OCI-M1 (cell line): Measurements from ENCODE around the gene UNC5A.

Source experiments
- DNase-seq: peaks from one replicate; lab custom pipeline; 2025; lab: John Stamatoyannopoulos, UW

UNC5A gene

DNA sequence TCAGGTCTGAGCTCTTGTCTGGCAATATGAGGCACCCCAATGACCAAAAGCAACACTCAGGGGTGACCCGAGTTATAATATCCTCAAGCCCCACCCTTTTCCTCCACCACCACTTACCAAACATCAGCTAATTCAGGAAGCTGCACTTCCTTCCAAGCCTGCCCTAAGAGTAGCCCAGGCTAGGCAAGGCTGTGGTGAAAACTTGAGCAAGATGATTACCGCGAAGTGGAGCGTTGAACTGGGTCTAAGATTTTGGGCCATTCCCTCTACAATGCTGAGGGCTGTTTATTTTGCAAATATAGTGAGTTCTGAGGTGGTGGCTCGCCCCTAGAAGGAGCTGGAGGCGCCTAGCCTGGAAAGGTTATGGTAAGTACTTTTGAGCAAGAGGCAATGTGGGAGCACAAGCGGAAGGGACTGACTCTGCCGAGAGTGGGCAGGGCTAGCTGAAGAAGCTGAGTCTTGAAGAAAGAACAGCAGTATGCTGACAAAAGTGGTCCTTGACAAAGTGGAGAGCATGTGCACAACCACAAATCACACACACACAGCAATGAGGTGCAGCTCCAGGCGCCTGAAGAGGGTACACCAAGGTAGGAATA lies 89.0 kb downstream of the UNC5A start, which contains the start of gene HK3:
HK3 (minus strand) TSS at position 51 of the 596 bp plus-strand sequence. CDS start 3,187 bp downstream, outside the sequence.
- no peak for DNase-seq

DNA sequence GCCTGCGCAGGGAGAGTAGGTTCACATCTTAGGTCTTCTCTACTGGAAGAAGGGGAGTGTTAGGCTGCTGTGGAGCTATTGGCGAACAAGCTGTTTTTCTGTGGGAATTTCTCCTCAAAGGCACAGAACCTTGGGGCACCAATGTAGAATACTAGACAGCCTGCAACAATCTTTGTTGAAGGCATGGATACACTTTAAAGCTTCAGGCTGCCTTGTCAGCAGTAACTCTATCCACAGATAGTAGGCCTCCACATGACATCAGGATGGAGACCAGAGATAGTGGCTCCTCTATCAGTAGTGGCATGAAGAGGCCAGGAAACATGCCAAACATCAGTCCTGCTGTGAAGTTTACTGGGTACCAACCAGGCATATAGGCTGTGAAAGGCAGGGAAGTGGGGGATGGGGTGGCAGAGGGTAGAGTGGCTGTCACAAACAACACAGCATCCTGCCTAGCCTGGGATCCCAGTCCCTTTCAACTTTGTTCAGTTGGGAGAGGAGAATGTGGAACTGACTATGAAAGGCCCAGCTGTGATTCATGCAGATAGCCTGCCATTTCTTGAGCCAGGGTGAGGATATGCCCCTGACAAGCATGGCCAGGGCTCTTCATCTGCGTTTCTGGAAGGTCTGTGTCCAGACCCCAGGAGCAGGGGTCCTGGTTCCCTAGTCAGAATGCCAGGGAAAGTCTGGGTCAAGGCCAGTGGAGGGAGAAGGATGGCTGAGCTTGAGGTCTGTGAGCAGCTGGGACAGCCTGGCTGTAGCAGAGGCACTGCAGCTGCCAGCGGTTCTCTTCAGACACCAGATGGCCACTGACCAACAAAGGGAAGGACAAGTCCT lies 89.8 kb downstream of the UNC5A start:
- no peak for DNase-seq

DNA sequence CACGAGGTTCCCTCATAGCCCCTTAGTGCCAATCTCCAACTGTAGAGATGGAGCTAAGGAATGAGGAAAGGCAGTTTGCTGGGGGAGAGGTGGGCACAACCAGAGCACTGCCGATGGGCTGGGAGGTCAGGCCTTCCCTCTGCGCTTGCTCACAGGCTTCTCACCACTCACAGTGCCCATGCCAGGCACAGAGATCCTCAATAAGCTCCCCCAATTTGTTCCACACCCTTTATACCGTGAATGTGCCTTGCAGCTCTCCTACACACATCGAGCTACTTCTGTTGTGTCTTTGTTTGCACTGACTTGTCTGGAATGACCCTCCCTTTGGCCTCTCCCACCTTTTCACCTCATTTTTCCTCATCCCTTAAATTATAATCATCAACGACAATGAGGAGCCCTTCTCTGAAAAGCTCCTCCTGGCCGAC lies 90.4 kb downstream of the UNC5A start:
- no peak for DNase-seq

DNA sequence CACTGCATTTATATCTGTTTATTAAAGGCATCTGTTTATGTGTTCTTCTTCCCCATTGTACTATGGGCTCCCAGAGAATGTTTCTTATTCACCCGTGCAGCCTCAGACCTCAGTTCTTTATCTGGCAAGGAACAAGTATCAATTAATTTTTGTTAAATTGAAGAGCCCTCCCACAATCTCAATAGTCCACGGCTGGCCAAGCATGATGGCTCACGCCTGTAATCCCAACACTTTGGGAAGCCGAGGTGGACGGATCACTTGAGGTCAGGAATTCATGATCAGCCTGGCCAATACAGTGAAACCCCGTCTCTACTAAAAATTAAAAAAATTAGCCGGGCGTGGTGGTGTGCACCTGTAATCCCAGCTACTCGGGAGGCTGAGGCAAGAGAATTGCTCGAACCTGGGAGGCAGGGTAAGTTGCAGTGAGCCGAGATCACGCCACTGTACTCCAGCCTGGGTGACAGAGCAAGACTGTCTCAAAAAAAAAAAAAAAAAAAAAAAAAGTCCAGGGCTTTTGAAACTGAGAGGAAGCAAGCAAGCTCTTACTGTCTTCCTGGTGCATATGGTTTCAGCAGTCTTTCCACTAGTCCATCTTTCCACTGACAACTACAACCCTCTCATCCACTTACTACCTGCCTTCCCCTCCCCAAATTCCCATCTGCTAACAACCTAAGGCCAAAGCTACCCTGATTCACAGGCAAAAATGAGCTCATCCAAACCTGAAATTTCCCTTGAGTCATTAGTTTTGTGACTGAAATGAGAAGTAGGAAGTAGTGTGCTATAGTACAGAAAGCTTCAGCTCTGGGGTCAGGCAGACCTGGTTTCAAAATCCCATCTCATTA lies 91.1 kb downstream of the UNC5A start:
- no peak for DNase-seq

DNA sequence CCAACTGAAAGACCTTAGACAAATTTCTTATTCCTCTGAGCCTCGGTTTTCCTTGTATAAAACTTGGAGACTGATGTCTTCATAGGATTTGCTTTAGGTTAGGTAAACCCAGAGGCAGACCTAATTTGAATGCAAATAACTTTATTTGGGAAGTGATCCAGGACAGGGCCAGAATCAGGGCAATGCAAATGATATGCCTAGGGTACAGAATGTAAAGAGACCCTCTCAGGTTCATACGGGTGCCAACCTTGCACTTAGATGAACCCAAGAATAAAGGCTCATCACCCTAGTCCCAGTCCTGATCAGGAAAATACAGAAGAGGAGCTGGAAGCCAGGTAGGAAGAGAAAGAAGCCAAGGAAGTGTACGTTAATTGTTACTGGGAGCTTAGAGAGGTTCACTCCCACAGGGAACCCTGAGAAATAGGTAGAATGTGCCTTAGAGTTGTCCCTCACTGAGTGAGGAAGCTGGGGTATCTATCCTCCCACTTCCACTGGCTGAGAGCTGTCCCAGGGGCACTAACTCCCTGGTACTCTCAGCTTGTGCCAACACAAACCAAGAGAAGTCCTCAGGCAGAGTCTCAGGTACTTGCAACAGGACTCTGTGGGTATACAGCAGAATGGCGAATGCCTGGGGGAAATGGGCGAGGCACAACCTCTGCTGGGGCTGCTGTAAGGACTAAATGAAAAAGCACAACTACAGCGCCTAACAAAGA lies 91.9 kb downstream of the UNC5A start:
- no peak for DNase-seq

DNA sequence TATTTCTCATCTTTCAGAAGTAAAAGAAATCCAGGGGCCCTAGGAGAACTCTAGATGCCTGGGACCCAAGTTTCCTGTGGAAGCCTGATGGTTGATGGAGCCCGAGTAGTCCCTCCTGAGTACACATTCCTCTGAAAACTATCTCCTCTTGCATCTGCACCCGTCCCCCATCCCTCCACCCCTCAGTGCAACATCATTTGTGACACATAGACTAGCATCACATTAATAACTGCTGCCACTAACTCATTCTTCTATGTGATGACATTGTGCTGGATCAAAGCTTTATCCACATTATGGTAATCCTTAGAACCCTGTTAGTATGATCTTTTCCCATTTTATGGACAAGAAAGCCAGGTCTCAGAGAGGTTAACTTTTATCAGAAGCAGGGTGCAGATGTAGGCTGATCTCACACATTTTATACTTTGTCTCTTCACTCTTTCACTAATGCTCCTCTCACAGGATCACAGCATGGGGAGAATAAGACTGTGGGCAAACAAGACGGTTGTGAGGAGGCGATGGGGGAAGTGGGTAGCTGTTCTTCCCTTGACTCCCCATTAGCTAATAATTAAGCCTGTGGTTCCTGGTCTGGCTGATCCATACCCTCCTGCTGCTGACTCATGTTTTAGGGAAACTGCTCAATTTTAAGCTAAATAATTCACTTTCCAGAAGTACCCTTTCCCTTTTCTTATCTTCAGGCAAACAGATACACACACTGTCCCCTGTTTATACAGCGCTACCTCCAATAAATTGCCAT lies 92.7 kb downstream of the UNC5A start:
- no peak for DNase-seq

DNA sequence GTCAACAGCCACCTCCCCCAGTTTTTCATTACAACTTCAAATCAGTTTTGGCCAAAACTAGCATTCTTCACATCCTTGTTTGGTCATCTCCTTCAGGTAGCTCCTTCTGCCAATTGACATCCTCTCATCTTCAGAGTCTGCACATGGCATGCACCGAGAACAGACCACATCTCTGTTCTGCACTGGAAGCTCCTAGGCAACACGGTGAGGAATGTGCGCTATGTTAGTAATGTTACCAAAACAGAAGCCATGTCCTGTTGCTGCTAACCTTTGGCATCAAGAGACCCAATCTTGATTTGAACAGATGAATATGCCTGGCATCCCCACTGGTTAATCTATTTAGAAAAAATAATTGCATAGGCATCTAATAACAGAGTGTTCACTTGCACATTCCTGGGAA lies 93.9 kb downstream of the UNC5A start:
- no peak for DNase-seq

DNA sequence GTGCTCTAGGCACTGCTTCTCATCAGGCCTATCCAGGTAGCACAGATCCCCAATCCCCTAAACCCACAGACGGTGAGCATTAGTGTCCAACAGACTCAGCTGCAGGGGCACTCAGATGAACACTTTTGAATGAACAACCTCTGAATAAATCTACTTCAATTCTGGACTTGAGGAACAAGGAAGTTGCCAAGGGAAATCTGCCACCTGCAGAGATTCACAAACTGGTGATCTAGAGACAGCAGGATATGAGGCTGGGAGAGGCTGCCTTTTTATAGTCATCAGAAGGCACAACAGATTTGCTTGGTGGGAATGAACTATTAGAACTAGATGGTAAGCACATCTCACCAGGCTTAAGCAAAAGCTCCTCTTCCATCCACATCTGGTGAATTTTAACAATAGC lies 95.8 kb downstream of the UNC5A start:
- no peak for DNase-seq

DNA sequence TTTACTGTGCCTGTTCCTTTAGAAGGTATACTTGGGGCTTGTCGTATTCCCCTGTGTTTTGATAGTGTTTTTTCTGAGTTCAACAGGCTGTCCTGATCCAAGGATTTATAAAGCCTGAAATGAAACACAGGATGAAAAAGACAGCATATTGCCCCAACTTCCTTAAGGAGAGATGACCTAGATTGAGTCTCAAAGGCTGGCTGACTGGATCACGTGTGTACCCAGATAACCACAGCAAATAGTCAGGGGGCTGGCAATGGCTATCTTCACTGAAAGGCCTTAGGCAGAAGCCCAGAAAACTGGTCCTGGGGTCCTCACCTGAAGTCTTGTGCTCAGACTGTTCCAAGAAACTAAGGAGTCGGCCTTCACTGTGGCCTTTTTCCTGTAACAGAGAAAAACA lies 96.4 kb downstream of the UNC5A start:
- DNase-seq = no peak

DNA sequence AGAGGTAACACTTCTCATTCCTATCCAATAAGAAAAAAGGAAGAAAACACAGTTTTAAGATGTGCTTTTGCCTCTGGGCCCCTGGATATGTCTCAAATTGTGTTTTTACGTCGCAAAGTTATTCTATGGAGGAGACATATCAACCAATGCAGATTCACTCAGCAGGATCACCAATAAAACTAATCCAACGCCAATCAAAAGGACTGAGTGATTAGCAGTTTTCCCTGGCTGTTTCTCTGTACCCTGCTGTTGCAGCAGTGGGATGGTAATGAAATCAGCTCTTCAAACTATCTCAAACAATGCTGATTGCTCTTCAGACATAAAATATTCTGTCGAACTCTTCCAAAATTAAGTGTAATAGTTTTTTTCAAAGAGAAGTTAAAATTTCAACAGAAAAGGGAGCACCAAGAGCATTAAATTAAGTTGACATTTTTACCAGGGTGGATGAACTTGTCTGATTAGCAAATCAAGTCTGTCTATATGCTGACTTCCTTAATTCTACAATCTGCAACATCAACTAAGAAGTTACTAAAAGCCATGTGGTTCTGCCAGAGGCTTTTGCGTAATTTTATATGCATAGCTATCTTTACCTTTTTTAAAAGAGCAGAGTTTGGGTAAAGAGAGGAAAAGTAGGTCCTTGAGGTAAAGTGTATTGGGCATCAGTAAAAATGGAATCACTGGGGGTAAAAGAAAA lies 98.5 kb downstream of the UNC5A start:
- DNase-seq = no peak

DNA sequence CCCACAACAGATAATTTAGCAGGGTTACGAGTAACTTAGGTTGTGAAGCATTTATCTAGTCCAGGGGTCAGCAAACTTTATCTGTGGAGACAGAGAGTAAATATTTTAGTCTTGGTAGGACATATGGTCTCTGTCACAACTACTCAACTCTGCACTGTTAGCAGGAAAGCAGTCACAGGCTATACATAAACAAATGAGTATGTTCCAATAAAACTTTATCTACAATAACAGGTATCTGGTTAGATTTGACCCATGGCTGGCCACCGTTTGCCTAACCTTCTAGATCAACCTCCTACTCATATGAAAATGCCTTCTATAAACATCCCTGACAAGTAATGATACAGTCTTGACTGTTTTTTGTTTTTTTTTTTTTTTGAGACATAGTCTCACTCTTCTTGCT lies 101.8 kb downstream of the UNC5A start:
- no peak for DNase-seq

DNA sequence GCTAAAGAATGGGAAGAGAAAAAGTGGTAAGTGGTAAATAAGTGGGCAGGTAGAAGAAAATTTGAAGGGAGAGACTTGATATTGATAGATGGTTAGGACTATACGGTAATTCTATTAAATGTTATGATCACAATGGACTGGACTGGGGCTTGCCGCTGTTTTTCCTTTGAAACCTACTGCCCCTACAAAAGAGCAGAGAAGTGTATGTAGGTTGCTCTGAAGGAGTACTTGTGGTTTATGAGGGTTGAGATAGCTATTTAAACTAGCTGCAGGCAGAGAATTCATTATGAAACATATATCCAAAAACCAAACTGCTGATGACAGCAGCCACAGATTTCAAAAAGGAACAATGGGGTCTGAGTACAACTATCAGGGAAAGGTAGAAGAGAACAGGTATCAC lies 105.5 kb downstream of the UNC5A start:
- no peak for DNase-seq

DNA sequence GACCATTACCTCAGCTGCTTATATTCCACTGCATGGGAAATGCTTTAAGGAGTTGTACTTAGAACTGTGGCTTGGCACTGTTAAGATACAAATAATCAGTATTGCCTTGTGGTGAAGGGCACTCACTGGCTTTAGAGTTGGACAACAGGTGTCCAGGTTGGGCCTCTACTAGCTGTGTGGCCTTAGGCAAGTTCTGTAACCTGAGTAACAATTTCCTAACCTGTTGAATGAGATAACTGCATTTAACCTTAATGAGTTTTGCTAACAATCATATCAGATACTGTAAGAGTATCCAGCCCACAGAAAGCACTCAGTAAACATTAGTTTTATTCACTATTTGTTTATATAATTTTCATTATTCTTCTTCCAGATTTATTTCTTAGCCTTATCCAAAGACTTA lies 106.0 kb downstream of the UNC5A start:
- DNase-seq = no peak

DNA sequence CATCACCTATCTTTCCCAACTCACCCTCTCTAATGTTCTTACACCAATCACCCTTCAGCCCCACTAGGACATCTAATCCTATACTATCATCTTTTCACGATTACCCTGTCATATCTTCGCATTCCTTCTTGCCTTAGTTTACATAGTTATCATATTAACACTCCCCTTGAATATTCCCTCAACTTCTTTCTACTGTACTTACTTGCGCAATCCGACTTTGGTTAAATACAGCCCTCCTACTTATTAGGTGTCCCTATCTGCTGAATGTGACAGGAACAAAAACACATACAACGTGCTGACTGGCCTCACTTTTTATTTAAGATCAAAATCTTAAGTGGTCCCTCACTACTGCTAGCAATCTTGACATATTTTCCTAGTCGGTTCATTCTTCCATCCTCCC lies 108.3 kb downstream of the UNC5A start:
- no peak for DNase-seq

DNA sequence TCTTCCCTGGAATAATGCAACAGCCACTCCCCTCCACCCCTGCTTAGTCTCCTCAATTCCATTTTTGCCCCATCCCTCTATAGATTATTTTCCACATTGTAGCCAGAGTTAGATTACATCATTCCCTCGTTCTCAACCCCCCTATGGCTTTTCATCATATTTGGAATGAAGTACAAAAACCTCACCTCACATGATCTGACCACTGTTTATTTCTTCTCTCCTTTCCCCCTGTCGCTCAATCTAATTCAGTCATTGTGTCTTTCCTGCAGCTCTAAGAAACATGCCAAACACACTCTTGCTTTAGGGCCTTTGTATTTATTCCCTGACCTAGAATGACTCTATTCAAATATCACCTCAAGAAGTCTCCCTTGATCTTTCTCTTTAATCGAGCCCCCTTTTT lies 111.4 kb downstream of the UNC5A start:
- DNase-seq = no peak

DNA sequence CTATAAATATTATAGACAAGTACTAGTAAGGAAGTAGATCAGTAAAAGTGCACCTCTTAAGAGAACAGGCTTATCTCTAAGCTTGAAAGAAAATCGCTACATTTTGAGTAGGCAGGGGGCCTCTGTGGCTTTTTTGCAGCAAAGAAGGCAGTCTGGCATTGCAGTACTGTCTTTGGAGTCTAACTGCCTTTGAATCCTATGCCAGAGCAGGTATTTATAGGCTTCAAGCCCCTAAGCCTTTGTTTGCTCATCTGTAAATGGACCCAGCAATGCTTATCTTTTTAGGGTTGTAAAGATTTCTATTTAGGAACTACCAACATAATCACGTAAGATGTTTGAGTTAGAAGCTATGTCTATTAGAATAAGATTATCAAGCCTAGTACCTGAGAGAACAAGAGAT lies 112.5 kb downstream of the UNC5A start:
- no peak for DNase-seq

DNA sequence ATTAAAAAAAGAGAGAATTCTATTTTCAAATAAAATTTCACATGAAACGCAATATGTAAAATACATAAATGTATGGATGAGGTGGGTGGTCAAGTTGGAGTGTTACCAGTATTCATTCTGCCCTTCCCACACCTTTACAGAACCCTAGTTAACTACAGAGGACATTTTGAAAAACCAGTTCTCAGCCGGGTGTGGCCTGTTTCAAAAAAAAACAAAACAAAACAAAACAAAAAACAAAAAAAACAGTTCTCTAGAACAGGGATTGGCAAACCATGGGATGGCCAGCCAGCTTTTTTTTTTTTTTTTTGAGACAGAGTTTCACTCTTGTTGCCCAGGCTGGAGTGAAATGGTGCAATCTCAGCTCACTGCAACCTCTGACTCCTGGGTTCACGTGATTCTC lies 117.2 kb downstream of the UNC5A start:
- DNase-seq = no peak

DNA sequence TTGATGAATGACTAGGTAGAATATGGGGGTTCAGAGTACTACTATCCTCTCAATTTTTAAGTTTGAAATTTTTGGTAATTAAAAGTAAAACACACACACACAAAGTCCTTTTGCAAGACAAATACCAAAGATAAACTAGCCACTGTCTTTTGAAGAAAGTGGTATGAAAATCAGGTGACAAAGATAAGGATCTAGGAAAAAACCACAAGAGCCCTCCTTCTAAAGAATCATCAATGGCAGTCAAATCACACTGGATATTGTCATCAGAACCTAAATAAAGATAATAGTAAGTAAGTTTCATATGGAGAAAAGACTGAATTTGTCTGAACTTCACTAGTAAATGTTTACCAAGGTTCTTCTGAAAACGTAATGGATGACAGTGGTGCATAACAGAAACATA lies 119.3 kb downstream of the UNC5A start:
- DNase-seq = peak; percentile 9
